ENCODE results near the gene BRPF1. TPM values are rescaled to one million over a fixed set of nuclear protein-coding genes. Genes with fewer than 3 reads are reported as not detected.

BRPF1 gene
- total and polyA plus RNA-seq, 2 donors = 11.9 to 19.1 TPM

DNA sequence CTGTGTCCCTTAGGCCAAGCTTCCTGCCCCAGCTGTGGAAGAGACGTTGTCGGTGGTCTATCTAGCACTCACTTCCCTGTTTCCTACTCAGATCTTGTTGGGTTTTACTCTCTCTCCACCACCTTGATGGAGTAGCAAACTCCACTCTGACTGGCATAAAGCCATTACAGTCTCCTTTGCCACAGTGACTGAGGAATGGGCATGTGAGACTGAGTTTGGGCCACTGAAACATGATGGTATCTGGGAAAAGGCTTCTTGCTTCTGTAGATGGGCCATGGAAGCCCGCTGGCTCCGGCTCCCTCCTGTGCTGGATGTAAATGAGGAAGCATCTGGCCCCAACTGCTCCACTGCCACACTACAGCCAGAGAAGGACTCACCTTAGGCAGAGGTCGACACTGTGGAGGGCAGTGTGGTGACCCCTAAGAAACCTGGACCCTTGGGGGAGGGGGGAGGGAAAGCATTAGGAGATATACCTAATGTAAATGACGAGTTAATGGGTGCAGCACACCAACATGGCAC, 47.6 kb downstream of the BRPF1 start:
- H3K4me3 ChIP-seq (ENCODE audit: low read length in 2 of 2) = no peak overlapping the region
- H3K9me3 ChIP-seq (ENCODE audit: control insufficient read depth in 2 of 2, insufficient read depth in 1 of 2, low read length in 1 of 2) = no peaks in the 10 kb centered on the region
- H3K36me3 ChIP-seq (ENCODE audit: control insufficient read depth in 2 of 2, insufficient read depth in 2 of 2, low read length in 1 of 2) = peaks cover 31 to 36% of the 10 kb centered on the region in 2 donors
- H3K27ac ChIP-seq (ENCODE audit: low read depth in 1 of 2, low read length in 1 of 2) = no peak overlapping the region
- DNase-seq (ENCODE audit: low read depth in 6 of 9, low spot score in 9 of 9) = no peak
- peaks cover 27 to 44% of the 10 kb centered on the region in 2 donors for H3K4me1 ChIP-seq (ENCODE audit: control insufficient read depth in 2 of 2, insufficient read depth in 2 of 2, low read length in 2 of 2)
- no peaks in the 10 kb centered on the region for H3K27me3 ChIP-seq (ENCODE audit: control insufficient read depth in 2 of 2, insufficient read depth in 1 of 2, low read length in 1 of 2)
- WGBS = 32% methylated on average over 6 of the region's 6 CpGs

DNA sequence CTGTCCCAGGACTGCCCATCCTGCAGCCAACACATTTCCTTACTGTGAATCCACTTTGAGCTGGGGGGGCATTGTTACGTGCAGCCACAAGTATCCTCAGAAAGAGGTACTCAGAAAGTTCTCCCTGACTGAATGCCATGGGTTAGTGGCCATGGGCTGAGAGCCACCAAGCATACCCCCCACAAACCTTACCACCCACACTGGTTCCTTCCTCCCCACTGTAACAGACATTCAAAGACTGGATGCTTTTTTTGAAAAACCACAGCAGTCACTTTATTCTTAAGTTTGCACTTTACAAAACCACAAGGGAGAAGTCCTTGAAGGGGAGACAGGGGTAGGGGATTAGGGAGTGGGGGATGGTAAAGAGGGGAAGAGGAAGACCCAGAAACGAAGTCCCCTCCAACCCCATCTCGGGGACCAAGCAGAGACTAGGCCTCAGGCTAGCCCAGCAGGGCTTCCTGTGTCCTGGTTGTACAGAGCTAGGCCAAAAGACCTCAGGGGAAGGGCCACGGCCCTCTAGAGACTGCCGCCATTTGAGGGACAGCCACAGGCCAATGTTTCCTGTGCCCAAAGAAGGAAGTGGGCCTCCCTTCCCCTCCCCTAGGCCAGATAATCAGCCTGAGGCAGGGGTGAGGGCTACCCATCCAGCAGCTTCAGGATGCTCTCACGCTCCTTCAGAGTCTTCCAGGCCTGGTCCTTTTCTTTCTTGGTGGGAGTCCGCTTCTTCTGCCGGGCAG, 48.4 kb downstream of the BRPF1 start:
- no peaks in the 10 kb centered on the region for H3K9me3 ChIP-seq (ENCODE audit: control insufficient read depth in 2 of 2, insufficient read depth in 1 of 2, low read length in 1 of 2)
- peaks cover 35 to 41% of the 10 kb centered on the region in 2 donors for H3K36me3 ChIP-seq (ENCODE audit: control insufficient read depth in 2 of 2, insufficient read depth in 2 of 2, low read length in 1 of 2)
- peak overlapping the region; percentile 62 to 74 for H3K27ac ChIP-seq (ENCODE audit: low read depth in 1 of 2, low read length in 1 of 2)
- H3K27me3 ChIP-seq (ENCODE audit: control insufficient read depth in 2 of 2, insufficient read depth in 1 of 2, low read length in 1 of 2) = no peaks in the 10 kb centered on the region
- WGBS = 27% methylated on average over 8 of the region's 8 CpGs
- H3K4me1 ChIP-seq (ENCODE audit: control insufficient read depth in 2 of 2, insufficient read depth in 2 of 2, low read length in 2 of 2) = peaks cover 27 to 44% of the 10 kb centered on the region in 2 donors
- peak in 6 of 9 donors; percentile 38 to 85 (median 54) for DNase-seq (ENCODE audit: low read depth in 6 of 9, low spot score in 9 of 9)
- H3K4me3 ChIP-seq (ENCODE audit: low read length in 2 of 2) = peak overlapping the region in 1 of 2 donors; percentile 2

DNA sequence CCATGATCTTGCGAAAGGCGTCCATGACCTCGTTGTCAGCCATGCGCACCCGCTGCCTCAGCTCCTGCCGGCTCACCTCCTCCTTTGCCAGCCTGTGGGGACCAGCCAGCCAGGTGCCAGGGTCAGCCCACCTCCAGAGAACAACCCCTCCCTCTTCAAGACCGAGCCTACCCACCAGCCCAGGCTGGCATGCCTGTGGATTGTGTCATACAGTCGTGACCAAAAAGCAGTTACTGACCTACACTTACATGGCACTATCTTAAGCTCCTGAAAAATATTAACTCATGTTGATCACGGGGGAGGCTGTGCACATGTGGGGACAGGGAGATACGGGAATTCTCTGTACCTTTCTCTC, 48.9 kb downstream of the BRPF1 start:
- Histone ChIP-seq H3K4me1 (ENCODE audit: control insufficient read depth in 2 of 2, insufficient read depth in 2 of 2, low read length in 2 of 2) (peaks cover 27 to 44% of the 10 kb centered on the region in 2 donors), H3K4me3 (ENCODE audit: low read length in 2 of 2) (no peak overlapping the region), H3K27ac (ENCODE audit: low read depth in 1 of 2, low read length in 1 of 2) (peak overlapping the region; percentile 62 to 74), H3K27me3 (ENCODE audit: control insufficient read depth in 2 of 2, insufficient read depth in 1 of 2, low read length in 1 of 2) (no peaks in the 10 kb centered on the region), H3K36me3 (ENCODE audit: control insufficient read depth in 2 of 2, insufficient read depth in 2 of 2, low read length in 1 of 2) (peaks cover 40 to 47% of the 10 kb centered on the region in 2 donors), H3K9me3 (ENCODE audit: control insufficient read depth in 2 of 2, insufficient read depth in 1 of 2, low read length in 1 of 2) (no peaks in the 10 kb centered on the region)
- WGBS = 58% methylated on average over 10 of the region's 10 CpGs
- no peak for DNase-seq (ENCODE audit: low read depth in 6 of 9, low spot score in 9 of 9)

DNA sequence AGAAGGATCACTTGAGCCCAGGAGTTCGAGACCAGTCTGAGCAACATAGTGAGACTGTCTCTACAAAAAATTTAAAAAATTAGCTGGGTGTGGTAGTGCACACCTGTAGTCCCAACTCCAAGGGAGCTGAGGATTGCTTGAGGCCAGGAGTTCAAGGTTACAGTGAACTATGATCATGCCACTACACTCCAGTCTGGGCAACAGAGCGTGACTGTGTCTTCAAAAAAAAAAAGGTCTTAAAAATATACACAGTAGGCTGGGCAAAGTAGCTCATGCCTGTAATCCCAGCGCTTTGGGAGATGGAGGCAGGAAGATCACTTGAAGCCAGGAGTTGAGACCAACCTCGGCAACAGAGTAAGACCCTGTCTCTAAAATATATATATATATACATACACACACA, 49.4 kb downstream of the BRPF1 start:
- no peak for DNase-seq (ENCODE audit: low read depth in 6 of 9, low spot score in 9 of 9)
- Histone ChIP-seq H3K36me3 (ENCODE audit: control insufficient read depth in 2 of 2, insufficient read depth in 2 of 2, low read length in 1 of 2) (peaks cover 44 to 50% of the 10 kb centered on the region in 2 donors), H3K4me1 (ENCODE audit: control insufficient read depth in 2 of 2, insufficient read depth in 2 of 2, low read length in 2 of 2) (peaks cover 27 to 44% of the 10 kb centered on the region in 2 donors), H3K27ac (ENCODE audit: low read depth in 1 of 2, low read length in 1 of 2) (peak overlapping the region in 1 of 2 donors; percentile 18), H3K4me3 (ENCODE audit: low read length in 2 of 2) (no peak overlapping the region), H3K27me3 (ENCODE audit: control insufficient read depth in 2 of 2, insufficient read depth in 1 of 2, low read length in 1 of 2) (no peaks in the 10 kb centered on the region), H3K9me3 (ENCODE audit: control insufficient read depth in 2 of 2, insufficient read depth in 1 of 2, low read length in 1 of 2) (no peaks in the 10 kb centered on the region)
- 97% methylated on average over 4 of the region's 4 CpGs for WGBS

DNA sequence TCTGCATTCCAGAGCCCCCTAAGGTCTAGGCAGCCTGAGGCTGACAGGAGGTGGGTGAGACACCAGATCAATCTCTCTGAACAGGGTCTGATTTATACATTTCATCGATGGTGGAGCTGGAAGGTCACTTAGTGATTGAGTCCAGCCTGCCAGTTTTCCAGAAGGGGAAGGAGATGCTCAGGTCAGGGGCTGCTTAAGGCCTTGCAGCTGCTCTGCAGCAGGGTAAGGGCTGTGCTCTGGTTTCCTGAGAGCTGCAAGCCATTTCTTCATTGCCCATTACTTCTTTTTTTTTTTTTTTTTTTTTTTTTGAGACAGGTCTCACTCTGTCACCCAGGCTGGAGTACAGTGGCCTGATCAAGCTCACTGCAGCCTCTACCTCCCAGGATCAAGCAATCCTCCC, 50.0 kb downstream of the BRPF1 start:
- WGBS = 67% methylated on average over 1 of the region's 1 CpG
- H3K27me3 ChIP-seq (ENCODE audit: control insufficient read depth in 2 of 2, insufficient read depth in 1 of 2, low read length in 1 of 2) = no peaks in the 10 kb centered on the region
- no peaks in the 10 kb centered on the region for H3K9me3 ChIP-seq (ENCODE audit: control insufficient read depth in 2 of 2, insufficient read depth in 1 of 2, low read length in 1 of 2)
- no peak overlapping the region for H3K4me3 ChIP-seq (ENCODE audit: low read length in 2 of 2)
- H3K27ac ChIP-seq (ENCODE audit: low read depth in 1 of 2, low read length in 1 of 2) = no peak overlapping the region
- H3K36me3 ChIP-seq (ENCODE audit: control insufficient read depth in 2 of 2, insufficient read depth in 2 of 2, low read length in 1 of 2) = peaks cover 49 to 56% of the 10 kb centered on the region in 2 donors
- H3K4me1 ChIP-seq (ENCODE audit: control insufficient read depth in 2 of 2, insufficient read depth in 2 of 2, low read length in 2 of 2) = peaks cover 27 to 44% of the 10 kb centered on the region in 2 donors
- no peak for DNase-seq (ENCODE audit: low read depth in 6 of 9, low spot score in 9 of 9)

DNA sequence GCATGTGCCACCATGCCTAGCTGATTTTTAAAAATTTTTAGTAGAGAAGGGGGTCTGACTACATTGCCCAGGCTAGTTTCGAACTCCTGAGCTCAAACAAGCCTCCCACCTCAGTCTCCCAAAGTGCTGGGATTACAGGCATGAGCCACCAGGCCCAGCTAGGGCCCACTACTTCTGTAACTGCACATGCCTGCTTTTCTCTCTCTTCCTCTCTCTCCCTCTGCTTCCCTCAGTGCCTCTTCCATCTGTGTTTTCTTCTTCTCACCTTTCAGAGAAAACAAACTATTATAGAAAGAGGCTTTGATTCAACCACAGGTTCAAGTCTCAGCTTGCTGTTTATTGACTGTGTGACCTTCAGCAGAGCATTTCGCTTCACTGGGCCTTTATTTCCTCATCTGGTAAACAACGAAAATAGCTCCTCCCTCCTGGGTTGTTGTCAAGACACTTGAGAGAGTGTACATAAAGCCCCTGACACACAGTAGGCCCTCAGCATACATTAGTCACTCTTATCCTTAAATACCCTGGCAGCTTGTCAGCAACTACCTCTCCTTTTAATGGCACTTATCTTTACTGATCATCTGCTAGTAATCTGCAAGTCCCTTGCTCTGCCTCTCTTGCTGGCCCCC, 50.6 kb downstream of the BRPF1 start:
- Histone ChIP-seq H3K27me3 (ENCODE audit: control insufficient read depth in 2 of 2, insufficient read depth in 1 of 2, low read length in 1 of 2) (no peaks in the 10 kb centered on the region), H3K4me1 (ENCODE audit: control insufficient read depth in 2 of 2, insufficient read depth in 2 of 2, low read length in 2 of 2) (peaks cover 27 to 44% of the 10 kb centered on the region in 2 donors), H3K36me3 (ENCODE audit: control insufficient read depth in 2 of 2, insufficient read depth in 2 of 2, low read length in 1 of 2) (peaks cover 54 to 56% of the 10 kb centered on the region in 2 donors), H3K9me3 (ENCODE audit: control insufficient read depth in 2 of 2, insufficient read depth in 1 of 2, low read length in 1 of 2) (no peaks in the 10 kb centered on the region), H3K4me3 (ENCODE audit: low read length in 2 of 2) (no peak overlapping the region), H3K27ac (ENCODE audit: low read depth in 1 of 2, low read length in 1 of 2) (peak overlapping the region in 1 of 2 donors; percentile 18)
- whole genome bisulfite sequencing = 92% methylated on average over 3 of the region's 3 CpGs
- no peak for DNase-seq (ENCODE audit: low read depth in 6 of 9, low spot score in 9 of 9)

DNA sequence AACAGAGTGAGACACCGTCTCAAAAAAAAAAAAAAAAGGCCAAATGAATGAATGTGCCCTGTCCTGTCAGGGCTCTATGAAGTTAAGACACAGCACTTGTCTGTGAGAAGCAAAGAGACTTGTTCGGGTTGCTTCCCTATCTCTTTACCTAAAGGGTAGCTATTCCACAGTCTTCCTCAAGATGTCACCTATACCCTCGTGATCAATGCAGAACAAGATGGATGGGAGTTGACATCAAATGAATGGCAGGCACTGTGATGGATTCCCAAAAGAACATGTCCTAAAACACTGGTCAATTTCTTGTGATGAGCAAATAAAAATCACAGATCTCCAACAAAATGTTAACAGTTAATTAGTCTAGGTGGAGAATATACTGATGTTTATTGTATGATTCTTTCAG, 51.2 kb downstream of the BRPF1 start:
- Histone ChIP-seq H3K36me3 (ENCODE audit: control insufficient read depth in 2 of 2, insufficient read depth in 2 of 2, low read length in 1 of 2) (peaks cover 58% of the 10 kb centered on the region in 2 donors), H3K4me1 (ENCODE audit: control insufficient read depth in 2 of 2, insufficient read depth in 2 of 2, low read length in 2 of 2) (peaks cover 24 to 45% of the 10 kb centered on the region in 2 donors), H3K27me3 (ENCODE audit: control insufficient read depth in 2 of 2, insufficient read depth in 1 of 2, low read length in 1 of 2) (no peaks in the 10 kb centered on the region), H3K27ac (ENCODE audit: low read depth in 1 of 2, low read length in 1 of 2) (no peak overlapping the region), H3K9me3 (ENCODE audit: control insufficient read depth in 2 of 2, insufficient read depth in 1 of 2, low read length in 1 of 2) (no peaks in the 10 kb centered on the region), H3K4me3 (ENCODE audit: low read length in 2 of 2) (no peak overlapping the region)
- WGBS = 82% methylated on average over 3 of the region's 3 CpGs
- DNase-seq (ENCODE audit: low read depth in 6 of 9, low spot score in 9 of 9) = peak in 1 of 9 donors; percentile 47

DNA sequence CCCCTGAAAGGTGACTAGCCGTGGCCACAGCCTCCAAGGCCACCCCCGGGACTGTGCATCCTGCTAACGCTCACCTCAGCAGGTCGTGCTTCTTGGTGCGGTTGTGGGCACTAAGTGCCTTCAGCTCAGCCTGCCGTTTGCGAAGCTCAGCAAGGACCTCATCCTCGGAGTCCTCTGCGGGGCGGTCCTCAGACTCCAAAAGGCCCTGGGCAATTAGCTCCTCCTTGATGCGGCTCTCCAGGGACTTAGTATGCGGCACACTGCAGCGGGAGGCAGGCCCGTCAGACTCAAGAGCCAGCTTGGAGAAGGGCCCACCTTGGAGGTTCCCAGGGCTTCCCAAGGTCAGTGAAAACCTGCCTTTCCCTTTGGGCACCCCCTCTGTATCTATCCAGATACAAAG, 52.4 kb downstream of the BRPF1 start:
- peaks cover 23 to 37% of the 10 kb centered on the region in 2 donors for H3K4me1 ChIP-seq (ENCODE audit: control insufficient read depth in 2 of 2, insufficient read depth in 2 of 2, low read length in 2 of 2)
- peaks cover 61 to 62% of the 10 kb centered on the region in 2 donors for H3K36me3 ChIP-seq (ENCODE audit: control insufficient read depth in 2 of 2, insufficient read depth in 2 of 2, low read length in 1 of 2)
- WGBS = 98% methylated on average over 14 of the region's 14 CpGs
- H3K27me3 ChIP-seq (ENCODE audit: control insufficient read depth in 2 of 2, insufficient read depth in 1 of 2, low read length in 1 of 2) = no peaks in the 10 kb centered on the region
- no peak overlapping the region for H3K4me3 ChIP-seq (ENCODE audit: low read length in 2 of 2)
- no peaks in the 10 kb centered on the region for H3K9me3 ChIP-seq (ENCODE audit: control insufficient read depth in 2 of 2, insufficient read depth in 1 of 2, low read length in 1 of 2)
- no peak overlapping the region for H3K27ac ChIP-seq (ENCODE audit: low read depth in 1 of 2, low read length in 1 of 2)
- no peak for DNase-seq (ENCODE audit: low read depth in 6 of 9, low spot score in 9 of 9)

DNA sequence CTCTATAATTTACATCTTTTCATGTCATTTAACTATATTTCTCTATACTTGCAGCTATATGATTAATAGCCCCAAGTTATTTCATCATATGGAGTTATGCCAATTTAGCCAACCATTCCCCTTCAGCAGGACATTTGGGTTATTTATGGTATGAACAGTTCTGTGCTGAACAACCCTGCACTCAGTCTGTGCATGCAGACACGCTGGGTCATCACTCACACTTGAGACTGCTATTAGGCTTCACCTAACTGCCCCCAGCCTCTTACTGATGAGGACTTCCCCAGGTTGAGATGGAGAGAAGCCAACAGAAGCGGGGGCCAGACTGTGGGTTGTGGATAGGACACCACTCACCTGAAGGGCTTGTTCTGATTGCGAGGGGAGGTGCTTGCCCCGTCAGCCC, 53.4 kb downstream of the BRPF1 start:
- Histone ChIP-seq H3K27ac (ENCODE audit: low read depth in 1 of 2, low read length in 1 of 2) (no peak overlapping the region), H3K4me1 (ENCODE audit: control insufficient read depth in 2 of 2, insufficient read depth in 2 of 2, low read length in 2 of 2) (peaks cover 13 to 27% of the 10 kb centered on the region in 2 donors), H3K36me3 (ENCODE audit: control insufficient read depth in 2 of 2, insufficient read depth in 2 of 2, low read length in 1 of 2) (peaks cover 67 to 70% of the 10 kb centered on the region in 2 donors), H3K4me3 (ENCODE audit: low read length in 2 of 2) (no peak overlapping the region), H3K9me3 (ENCODE audit: control insufficient read depth in 2 of 2, insufficient read depth in 1 of 2, low read length in 1 of 2) (no peaks in the 10 kb centered on the region), H3K27me3 (ENCODE audit: control insufficient read depth in 2 of 2, insufficient read depth in 1 of 2, low read length in 1 of 2) (no peaks in the 10 kb centered on the region)
- no peak for DNase-seq (ENCODE audit: low read depth in 6 of 9, low spot score in 9 of 9)
- WGBS = 97% methylated on average over 4 of the region's 4 CpGs

Data from thymus (tissue), 11 donors.